Kidney (tissue), 22 donors: ENCODE data around the gene TACSTD2. TPM values are rescaled to one million over a fixed set of nuclear protein-coding genes. Genes with fewer than 3 reads are reported as not detected.
"Not testable (repeated sequence)": the region's sequence is repeated elsewhere in the genome, so short reads cannot be mapped to it uniquely, and the experiment has no call there.

ENCODE experiments used
- DNase-seq, 5 donors: peaks; one replicate each; pipeline ENCODE4 v3.0.0-alpha.2; 2013 to 2020
- FAIRE-seq: peaks from 2 replicates; lab custom pipeline; 2012; peaks lifted over from hg19 to GRCh38; lab: Jason Lieb, UNC
- H3K27ac ChIP-seq, 2 donors: one replicate each; pipeline ENCODE4 v1.7.0; 2013; ENCODE audit warnings: low read depth in 2 of 2, low read length in 2 of 2, inconsistent platforms in 1 of 2
- H3K27me3 ChIP-seq: one replicate; pipeline ENCODE4 v1.7.1; 2013; ENCODE audit warnings: low read length, inconsistent platforms; ENCODE audit not compliant: control insufficient read depth, insufficient read depth
- H3K36me3 ChIP-seq, 3 donors: one replicate each; pipeline versions ENCODE4 v1.7.0 to v1.7.1; 2013; ENCODE audit warnings: low read length in 3 of 3, control low read depth in 1 of 3, inconsistent platforms in 1 of 3; ENCODE audit not compliant: insufficient read depth in 3 of 3, control insufficient read depth in 2 of 3
- H3K4me1 ChIP-seq, 3 donors: one replicate each; pipeline versions ENCODE4 v1.7.0 to v1.7.1; 2013; ENCODE audit warnings: low read length in 3 of 3, inconsistent platforms in 1 of 3, low read depth in 1 of 3; ENCODE audit not compliant: control insufficient read depth in 2 of 3, insufficient read depth in 2 of 3
- H3K4me3 ChIP-seq, 3 donors: one replicate each; pipeline versions ENCODE4 v1.7.0 to v1.8.1; 2013; ENCODE audit warnings: low read length in 3 of 3, control low read depth in 1 of 3, inconsistent platforms in 1 of 3
- H3K9ac ChIP-seq, 3 donors: one replicate each; pipeline versions ENCODE4 v1.7.0 to v1.7.1; 2013; ENCODE audit warnings: low read length in 3 of 3, control low read depth in 1 of 3, inconsistent platforms in 1 of 3
- H3K9me3 ChIP-seq, 3 donors: one replicate each; pipeline versions ENCODE4 v1.7.0 to v1.7.1; 2013; ENCODE audit warnings: low read length in 3 of 3, control low read depth in 1 of 3, inconsistent platforms in 1 of 3; ENCODE audit not compliant: control insufficient read depth in 2 of 3, insufficient read depth in 1 of 3
- CTCF ChIP-seq: IDR thresholded peaks from 3 replicates; pipeline ENCODE4 v1.5.1; 2012; ENCODE audit warnings: mild to moderate bottlenecking, moderate library complexity, borderline replicate concordance; ENCODE audit not compliant: insufficient read depth; ENCODE audit errors: extremely low read depth
- intact Hi-C: fragments of 100-400 bp; cut with DNase I; formaldehyde crosslinking; loops from one replicate; pipeline ENCODE4 v1.11.1; 2022
- long read RNA-seq, 10 donors: library from polyadenylated mRNA in 1 of 10; unstranded in 1 of 10; transcript quantifications; one replicate each; pipeline ENCODE4 v2.0.0 and lab custom pipeline, GENCODE V29; 2021 to 2026
- polyA plus RNA-seq: library from polyadenylated mRNA; stranded (reverse); fragments of 350-450 nt; fragmentation: Illumina TruSeq; extraction: RNeasy Lipid Tissue Mini Kit (QIAGEN cat#74804); gene quantifications from one replicate; pipeline ENCODE4 v1.2.3, GENCODE V29; 2014; ENCODE audit warnings: low read depth, low replicate concordance; ENCODE audit not compliant: insufficient read depth
- total RNA-seq: library from RNA; stranded (reverse); fragmentation: NEBNext Ultra II Directional; extraction: Animal tissue kit (Norgen Biotek cat#: 25700); gene quantifications from one replicate; pipeline ENCODE4 v1.2.1, GENCODE V29; 2021
- donor health status: control.
- donor health status: control.
- donor health status: control.
- donor health status: control.
- donor health status: control.
- donor health status: DM: yes; HTN: yes; CAD: no.
- donor health status: Normal renal cell carcinoma (clear cell type).

Gene TACSTD2
- total RNA-seq = 502 TPM
- 127 TPM for polyA plus RNA-seq
- long read RNA-seq, donor 1, transcript TACSTD2-201 (1 exons, 2,351 nt) = major isoform, 21 of 21 reads
- long read RNA-seq, donor 1, partial matches to known transcripts = 0 of 21 reads
- long read RNA-seq, donor 1, other reads (novel, unspliced or antisense) = 0 of 21 reads
- long read RNA-seq, donor 2, transcript TACSTD2-201 (1 exons, 2,351 nt) = major isoform, 54 of 54 reads
- long read RNA-seq, donor 2, partial matches to known transcripts = 0 of 54 reads
- long read RNA-seq, donor 2, other reads (novel, unspliced or antisense) = 0 of 54 reads
- long read RNA-seq, donor 3, transcript TACSTD2-201 (1 exons, 2,351 nt) = major isoform, 69 of 69 reads
- long read RNA-seq, donor 3, partial matches to known transcripts = 0 of 69 reads
- long read RNA-seq, donor 3, other reads (novel, unspliced or antisense) = 0 of 69 reads
- long read RNA-seq, donor 4, transcript TACSTD2-201 (1 exons, 2,351 nt) = major isoform, 21 of 21 reads
- long read RNA-seq, donor 4, partial matches to known transcripts = 0 of 21 reads
- long read RNA-seq, donor 4, other reads (novel, unspliced or antisense) = 0 of 21 reads
- long read RNA-seq, donor 5, partial matches to known transcripts = 0 of 3 reads
- long read RNA-seq, donor 5, other reads (novel, unspliced or antisense) = 0 of 3 reads
- long read RNA-seq, donor 6, transcript TACSTD2-201 (1 exons, 2,351 nt) = major isoform, 12 of 12 reads
- long read RNA-seq, donor 6, partial matches to known transcripts = 0 of 12 reads
- long read RNA-seq, donor 6, other reads (novel, unspliced or antisense) = 0 of 12 reads
- long read RNA-seq, donor 7, transcript TACSTD2-201 (1 exons, 2,351 nt) = major isoform, 1,011 of 1,011 reads
- long read RNA-seq, donor 7, partial matches to known transcripts = 0 of 1,011 reads
- long read RNA-seq, donor 7, other reads (novel, unspliced or antisense) = 0 of 1,011 reads
- long read RNA-seq, donor 8, transcript TACSTD2-201 (1 exons, 2,351 nt) = major isoform, 37 of 37 reads
- long read RNA-seq, donor 8, partial matches to known transcripts = 0 of 37 reads
- long read RNA-seq, donor 8, other reads (novel, unspliced or antisense) = 0 of 37 reads
- long read RNA-seq, donor 9, transcript TACSTD2-201 (1 exons, 2,351 nt) = major isoform, 33 of 33 reads
- long read RNA-seq, donor 9, partial matches to known transcripts = 0 of 33 reads
- long read RNA-seq, donor 9, other reads (novel, unspliced or antisense) = 0 of 33 reads
- long read RNA-seq, donor 10, transcript TACSTD2-201 (1 exons, 2,351 nt) = major isoform, 47 of 47 reads
- long read RNA-seq, donor 10, partial matches to known transcripts = 0 of 47 reads
- long read RNA-seq, donor 10, other reads (novel, unspliced or antisense) = 0 of 47 reads

DNA sequence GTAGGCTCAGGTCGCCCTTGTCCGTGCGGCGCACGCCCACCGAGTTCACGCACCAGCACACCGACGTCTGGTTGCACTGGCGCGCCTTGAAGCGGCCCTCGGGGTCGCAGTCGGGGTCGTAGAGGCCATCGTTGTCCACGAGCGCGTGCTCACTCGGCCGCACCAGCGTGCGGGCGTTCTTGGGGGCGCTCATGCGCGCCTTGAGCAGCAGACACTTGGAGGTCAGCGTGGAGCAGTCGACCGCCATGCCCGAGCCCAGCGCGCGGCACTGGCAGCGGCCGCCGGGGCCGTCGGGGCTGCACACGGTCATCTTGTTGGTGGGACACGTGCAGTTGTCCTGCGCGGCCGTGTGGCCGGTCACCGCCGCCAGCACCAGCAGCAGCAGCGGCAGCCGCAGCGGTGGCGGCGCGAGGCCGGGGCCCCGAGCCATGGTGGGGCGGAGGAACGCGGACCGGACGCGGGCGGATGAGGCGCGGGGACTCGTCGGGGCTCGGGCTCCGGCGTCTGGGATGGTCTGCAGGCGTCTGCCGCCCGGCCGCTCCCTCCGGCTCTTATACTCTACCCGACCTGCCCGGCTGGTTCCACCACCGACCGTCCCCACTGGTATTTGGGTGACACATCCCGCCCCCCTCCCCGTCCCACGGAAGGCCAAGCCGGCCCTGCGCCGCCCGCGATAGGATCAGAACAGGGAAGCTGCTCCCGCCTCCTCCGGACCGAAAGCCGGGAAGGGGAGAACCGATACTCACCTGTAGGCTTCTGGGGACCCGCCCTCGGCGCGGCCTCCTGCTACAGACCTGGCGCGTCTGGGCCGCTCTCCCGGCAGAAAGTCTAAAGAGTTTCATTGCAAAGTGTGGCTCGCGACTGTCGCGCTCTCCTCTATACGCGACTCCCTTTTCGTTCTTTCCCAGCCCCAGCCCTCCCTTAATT, at the start of gene TACSTD2:
Gene TACSTD2, minus strand, starts transcription at position 526 of the 927 bp plus-strand sequence. Its CDS starts 96 bp downstream, at position 430.
- intact Hi-C loops = no loop called here
- Histone ChIP-seq H3K4me1 (peaks cover 0 to 6% (median 0%) of the 10 kb centered on the region in 3 donors), H3K36me3 (no peaks in the 10 kb centered on the region), H3K9ac (peak within 1 kb of the TSS in 2 of 3 donors; percentile 39 to 47), H3K27me3 (peaks cover 10% of the 10 kb centered on the region), H3K9me3 (no peaks in the 10 kb centered on the region), H3K27ac (peak within 1 kb of the TSS; percentile 90 to 91), H3K4me3 (peak within 1 kb of the TSS; percentile 32 to 52 (median 42))
- peak; percentile 62 to 97 (median 69) for DNase-seq
- TF ChIP-seq CTCF = no peak
- no peak for FAIRE-seq

DNA sequence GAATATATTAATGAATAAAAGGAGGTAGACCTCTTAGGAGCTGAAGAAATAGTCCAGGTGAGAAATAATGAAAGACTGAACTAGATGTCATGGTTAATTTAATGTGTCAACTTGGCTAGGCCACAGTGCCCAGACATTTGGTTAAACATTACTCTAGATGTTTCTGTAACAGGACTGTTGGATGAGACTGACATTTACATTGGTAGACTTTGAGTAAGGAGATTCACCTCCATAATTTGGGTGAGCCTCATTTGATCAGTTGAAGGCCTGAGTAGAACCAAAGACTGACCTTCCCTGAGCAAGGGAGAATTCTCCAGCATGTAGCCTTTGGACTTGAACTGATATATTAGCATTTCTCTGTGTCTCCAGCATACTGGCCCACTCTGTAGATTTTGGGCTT, 49.2 kb upstream of the TACSTD2 start:
- Histone ChIP-seq H3K4me3 (no peak overlapping the region), H3K9me3 (no peaks in the 10 kb centered on the region), H3K4me1 (peaks cover 0 to 2% (median 0%) of the 10 kb centered on the region in 3 donors), H3K27me3 (no peaks in the 10 kb centered on the region), H3K36me3 (no peaks in the 10 kb centered on the region), H3K27ac (no peak overlapping the region), H3K9ac (no peak overlapping the region)
- no peak for FAIRE-seq
- no peak for DNase-seq
- TF ChIP-seq CTCF = no peak
- intact Hi-C loops = no loop called here

DNA sequence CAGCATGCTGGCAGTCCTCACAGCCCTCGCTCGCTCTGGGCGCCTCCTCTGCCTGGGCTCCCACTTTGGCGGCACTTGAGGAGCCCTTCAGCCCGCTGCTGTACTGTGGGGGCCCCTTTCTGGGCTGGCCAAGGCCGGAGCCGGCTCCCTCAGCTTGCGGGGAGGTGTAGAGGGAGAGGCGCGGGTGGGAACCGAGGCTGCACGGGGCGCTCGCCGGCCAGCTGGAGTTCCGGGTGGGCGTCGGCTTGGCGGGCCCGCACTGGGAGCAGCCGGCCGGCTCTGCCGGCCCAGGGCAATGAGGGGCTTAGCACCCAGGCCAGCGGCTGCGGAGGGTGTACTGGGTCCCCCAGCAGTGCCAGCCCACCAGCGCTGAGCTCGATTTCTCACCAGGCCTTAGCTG, 46.2 kb upstream of the TACSTD2 start:
- H3K36me3 ChIP-seq, DNase-seq, FAIRE-seq, intact Hi-C loops, H3K27me3 ChIP-seq, H3K9me3 ChIP-seq, H3K9ac ChIP-seq, H3K4me3 ChIP-seq, H3K27ac ChIP-seq: not testable (repeated sequence)
- peaks cover 0 to 10% (median 4%) of the 10 kb centered on the region in 3 donors for H3K4me1 ChIP-seq
